ENCODE results near the gene DIO3.

The DIO3 gene

GRCh38 chr14:101562659-101563351 lies 1.5 kb downstream of the DIO3 start:
- TF ChIP-seq BACH2 (CRISPR knock-in tag; IDR thresholded peaks at IDR 0.05; ENCODE audit: borderline replicate concordance) (no peak), RARB (CRISPR knock-in tag; IDR thresholded peaks at IDR 0.05) (no peak)
- ATAC-seq = no peak

GRCh38 chr14:101563352-101563653 lies 2.0 kb downstream of the DIO3 start:
- no peak for TF ChIP-seq BACH2 (CRISPR knock-in tag; IDR thresholded peaks at IDR 0.05; ENCODE audit: borderline replicate concordance)
- no peak for TF ChIP-seq ARNTL (CRISPR knock-in tag; IDR thresholded peaks at IDR 0.05; ENCODE audit: borderline replicate concordance, low read depth)
- no peak for TF ChIP-seq RARB (CRISPR knock-in tag; IDR thresholded peaks at IDR 0.05)
- no peak for TF ChIP-seq TOX (CRISPR knock-in tag; IDR thresholded peaks at IDR 0.05; ENCODE audit: borderline replicate concordance)
- TF ChIP-seq ZNF8 (CRISPR knock-in tag; IDR thresholded peaks at IDR 0.05) = no peak
- no peak for TF ChIP-seq PATZ1 (CRISPR knock-in tag; IDR thresholded peaks at IDR 0.05; ENCODE audit: borderline replicate concordance)
- ATAC-seq = no peak

- ATAC-seq = no peak
These were observed 2.6 kb downstream of the DIO3 start for GRCh38 chr14:101563654-101564443.

GRCh38 chr14:101564444-101564776 lies 3.1 kb downstream of the DIO3 start:
- ATAC-seq = no peak
- TF ChIP-seq ARNTL (CRISPR knock-in tag; IDR thresholded peaks at IDR 0.05; ENCODE audit: borderline replicate concordance, low read depth) (no peak), SNAI2 (CRISPR knock-in tag; IDR thresholded peaks at IDR 0.05) (no peak), PATZ1 (CRISPR knock-in tag; IDR thresholded peaks at IDR 0.05; ENCODE audit: borderline replicate concordance) (no peak), CSRNP3 (CRISPR knock-in tag; IDR thresholded peaks at IDR 0.05) (no peak), CSDC2 (CRISPR knock-in tag; IDR thresholded peaks at IDR 0.05) (no peak), PPARA (CRISPR knock-in tag; IDR thresholded peaks at IDR 0.05; ENCODE audit: borderline replicate concordance) (no peak), TCF4 (CRISPR knock-in tag; IDR thresholded peaks at IDR 0.05; ENCODE audit: borderline replicate concordance) (no peak), POU6F1 (CRISPR knock-in tag; IDR thresholded peaks at IDR 0.05; ENCODE audit: borderline replicate concordance, low read depth) (no peak), ZNF8 (CRISPR knock-in tag; IDR thresholded peaks at IDR 0.05) (no peak)

More at GRCh38 chr14:101563654-101564443, 2.6 kb downstream of the DIO3 start:
- TF ChIP-seq PATZ1 (CRISPR knock-in tag; IDR thresholded peaks at IDR 0.05; ENCODE audit: borderline replicate concordance) (no peak), PPARA (CRISPR knock-in tag; IDR thresholded peaks at IDR 0.05; ENCODE audit: borderline replicate concordance) (no peak), ZNF70 (CRISPR knock-in tag; IDR thresholded peaks at IDR 0.05) (no peak), OSR1 (CRISPR knock-in tag; IDR thresholded peaks at IDR 0.05) (no peak), POU6F1 (CRISPR knock-in tag; IDR thresholded peaks at IDR 0.05; ENCODE audit: borderline replicate concordance, low read depth) (no peak), GLIS3 (CRISPR knock-in tag; IDR thresholded peaks at IDR 0.05) (no peak), SNAI2 (CRISPR knock-in tag; IDR thresholded peaks at IDR 0.05) (no peak), TCF4 (CRISPR knock-in tag; IDR thresholded peaks at IDR 0.05; ENCODE audit: borderline replicate concordance) (no peak), BACH2 (CRISPR knock-in tag; IDR thresholded peaks at IDR 0.05; ENCODE audit: borderline replicate concordance) (no peak)

Measured in SK-N-SH treated with all-trans-retinoic acid at 6 μM for 48 hours (cell line).